Measurements from ENCODE around the gene UXT. TPM values are rescaled to one million over a fixed set of nuclear protein-coding genes. Genes with fewer than 3 reads are reported as not detected.

Gene UXT
- total and polyA plus RNA-seq, 9 of the 15 experiments (the other 6 are each of a cell fraction or from before 2014, with no cell fraction given): 141 to 300 (median 204) TPM

GRCh38 chrX:47649271-47649670 lies 9.7 kb downstream of the UXT start:
- Histone ChIP-seq H3K4me2 (ENCODE audit: insufficient read depth, low read length) (peak overlapping the region; percentile 93), H4K20me1 (replicated peaks; ENCODE audit: control insufficient read depth, insufficient read depth, low read length) (no peaks in the 10 kb centered on the region), H3K9ac (ENCODE audit: insufficient read depth in 1 of 2, low read depth in 2 of 2, low read length in 2 of 2) (peak overlapping the region; percentile 73 to 88; a peak in 3 of 4 replicates), H3K4me1 (replicated peaks in 1 of 2; ENCODE audit: control insufficient read depth in 2 of 2, insufficient read depth in 2 of 2, low read length in 2 of 2) (peaks cover 21 to 29% of the 10 kb centered on the region in 2 experiments; a peak in 4 of 5 replicates), H3K36me3 (ENCODE audit: control insufficient read depth, insufficient read depth, low read length) (peaks cover 69% of the 10 kb centered on the region; the same call in 2 of the 3 replicates), H3K4me3 (peak overlapping the region; percentile 85), H3K27ac (ENCODE audit: extremely low read depth, low read depth, low read length) (peak overlapping the region; percentile 88), H3K79me2 (ENCODE audit: control insufficient read depth, insufficient read depth, low read length) (peaks cover 54% of the 10 kb centered on the region), H3K9me3 (replicated peaks; ENCODE audit: control insufficient read depth, insufficient read depth, low read depth, low read length) (no peaks in the 10 kb centered on the region), H3K27me3 (ENCODE audit: control insufficient read depth in 2 of 2, insufficient read depth in 2 of 2, low read length in 2 of 2) (no peaks in the 10 kb centered on the region), H3K9me1 (ENCODE audit: control insufficient read depth, insufficient read depth, low read length) (peaks cover 5% of the 10 kb centered on the region), H2AFZ (ENCODE audit: low read depth, low read length) (no peak overlapping the region)
- ATAC-seq (no peak), DNase-seq (ENCODE audit: extremely low read depth in 1 of 4, low spot score in 3 of 4) (peak in 2 of 4 experiments; percentile 26 to 31), FAIRE-seq (no peak)
- POLR2A ChIA-PET: no interaction called here
- intact Hi-C loops (cut with micrococcal nuclease) (loop anchor here (5.0 kb wide), 1 partner anchor 87 kb away; the partner anchor contains the start of gene ARAF), in situ Hi-C loops (cut with MboI) (no loop called here)
- CTCF ChIA-PET (ENCODE audit: low intra/inter-chr PET ratio): no interaction called here
- BruUV-seq (replicated peaks): no TSS peak
- WGBS (ENCODE audit: insufficient coverage, low coverage, missing lambda C conversion rate): 12% methylated on average over 5 of the region's 8 CpGs
- TF ChIP-seq ZC3H11A (IDR thresholded peaks at IDR 0.05; ENCODE audit: low read depth, low read length) (no peak), ZBTB26 (CRISPR knock-in tag; IDR thresholded peaks at IDR 0.05) (no peak), YBX1 (IDR thresholded peaks at IDR 0.05) (no peak), TEAD2 (tag; IDR thresholded peaks at IDR 0.05) (no peak), CSDE1 (IDR thresholded peaks at IDR 0.05) (no peak), TCF3 (CRISPR knock-in tag; IDR thresholded peaks at IDR 0.05) (no peak), RBBP5 (IDR thresholded peaks at IDR 0.05; ENCODE audit: borderline replicate concordance, insufficient read depth, low read length, poor library complexity, severe bottlenecking) (peak; percentile 14), ETV6 (IDR thresholded peaks at IDR 0.05; ENCODE audit: borderline replicate concordance in 1 of 2, low read depth in 2 of 2, low read length in 1 of 2) (no peak), ETV6 (CRISPR knock-in tag; IDR thresholded peaks at IDR 0.05; ENCODE audit: borderline replicate concordance) (no peak), ETS2 (tag; IDR thresholded peaks at IDR 0.05; ENCODE audit: borderline replicate concordance, poor library complexity, severe bottlenecking) (no peak), BHLHE40 (IDR thresholded peaks at IDR 0.05; ENCODE audit: low read length) (peak; percentile 11; the same call in 1 of the 2 replicates), ZNF354B (CRISPR knock-in tag; IDR thresholded peaks at IDR 0.05) (no peak), PHF21A (IDR thresholded peaks at IDR 0.05; ENCODE audit: borderline replicate concordance, low read depth) (no peak), SMARCB1 (IDR thresholded peaks at IDR 0.05; ENCODE audit: insufficient read length, low read depth) (no peak), CCNT2 (IDR thresholded peaks at IDR 0.05; ENCODE audit: borderline replicate concordance, extremely low read depth, insufficient read length, low read depth, low read length) (no peak), HNRNPK (IDR thresholded peaks at IDR 0.05; ENCODE audit: low read depth, low read length, poor library complexity, severe bottlenecking) (no peak), PHF20 (IDR thresholded peaks at IDR 0.05; ENCODE audit: partially characterized antibody) (no peak)
- TF ChIP-seq, protein P1, sequence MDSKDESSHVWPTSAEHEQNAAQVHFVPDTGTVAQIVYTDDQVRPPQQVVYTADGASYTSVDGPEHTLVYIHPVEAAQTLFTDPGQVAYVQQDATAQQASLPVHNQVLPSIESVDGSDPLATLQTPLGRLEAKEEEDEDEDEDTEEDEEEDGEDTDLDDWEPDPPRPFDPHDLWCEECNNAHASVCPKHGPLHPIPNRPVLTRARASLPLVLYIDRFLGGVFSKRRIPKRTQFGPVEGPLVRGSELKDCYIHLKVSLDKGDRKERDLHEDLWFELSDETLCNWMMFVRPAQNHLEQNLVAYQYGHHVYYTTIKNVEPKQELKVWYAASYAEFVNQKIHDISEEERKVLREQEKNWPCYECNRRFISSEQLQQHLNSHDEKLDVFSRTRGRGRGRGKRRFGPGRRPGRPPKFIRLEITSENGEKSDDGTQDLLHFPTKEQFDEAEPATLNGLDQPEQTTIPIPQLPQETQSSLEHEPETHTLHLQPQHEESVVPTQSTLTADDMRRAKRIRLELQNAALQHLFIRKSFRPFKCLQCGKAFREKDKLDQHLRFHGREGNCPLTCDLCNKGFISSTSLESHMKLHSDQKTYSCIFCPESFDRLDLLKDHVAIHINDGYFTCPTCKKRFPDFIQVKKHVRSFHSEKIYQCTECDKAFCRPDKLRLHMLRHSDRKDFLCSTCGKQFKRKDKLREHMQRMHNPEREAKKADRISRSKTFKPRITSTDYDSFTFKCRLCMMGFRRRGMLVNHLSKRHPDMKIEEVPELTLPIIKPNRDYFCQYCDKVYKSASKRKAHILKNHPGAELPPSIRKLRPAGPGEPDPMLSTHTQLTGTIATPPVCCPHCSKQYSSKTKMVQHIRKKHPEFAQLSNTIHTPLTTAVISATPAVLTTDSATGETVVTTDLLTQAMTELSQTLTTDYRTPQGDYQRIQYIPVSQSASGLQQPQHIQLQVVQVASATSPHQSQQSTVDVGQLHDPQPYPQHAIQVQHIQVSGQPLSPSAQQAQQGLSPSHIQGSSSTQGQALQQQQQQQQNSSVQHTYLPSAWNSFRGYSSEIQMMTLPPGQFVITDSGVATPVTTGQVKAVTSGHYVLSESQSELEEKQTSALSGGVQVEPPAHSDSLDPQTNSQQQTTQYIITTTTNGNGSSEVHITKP (IDR thresholded peaks at IDR 0.05; ENCODE audit: partially characterized antibody): peak; percentile 60
